ENCODE results near the gene TLE2. TPM values are rescaled to one million over a fixed set of nuclear protein-coding genes. Genes with fewer than 3 reads are reported as not detected.

Gene TLE2
- polyA plus RNA-seq, 1 donor (not counting 4 experiments of a cell fraction or from before 2014, with no cell fraction given): 0.88 TPM

GRCh38 chr19:2994588-2995131, 34.4 kb downstream of the TLE2 start:
- Histone ChIP-seq H3K27ac (ENCODE audit: control insufficient read depth, insufficient read depth, low read length) (no peak overlapping the region), H3K79me2 (ENCODE audit: control insufficient read depth, insufficient read depth, low read length) (no peaks in the 10 kb centered on the region), H2AFZ (ENCODE audit: control insufficient read depth, low read length) (no peak overlapping the region), H3K4me2 (ENCODE audit: control insufficient read depth, extremely low read depth, insufficient read depth, low read depth, low read length) (no peak overlapping the region), H3K9ac (ENCODE audit: control insufficient read depth, extremely low read depth, insufficient read depth, low read length) (no peak overlapping the region), H3K36me3 (ENCODE audit: control insufficient read depth in 2 of 2, extremely low read depth in 1 of 2, insufficient read depth in 2 of 2, low read length in 2 of 2) (no peaks in the 10 kb centered on the region), H3K9me3 (ENCODE audit: control insufficient read depth, low read depth, low read length) (no peaks in the 10 kb centered on the region), H3K9me1 (ENCODE audit: control insufficient read depth, extremely low read depth, insufficient read depth, low read length) (no peaks in the 10 kb centered on the region), H3K4me1 (ENCODE audit: control insufficient read depth, extremely low read depth, insufficient read depth, low read length) (no peaks in the 10 kb centered on the region), H3K27me3 (ENCODE audit: control insufficient read depth, extremely low read depth, insufficient read depth, low read length) (no peaks in the 10 kb centered on the region), H4K20me1 (ENCODE audit: control insufficient read depth, extremely low read depth, insufficient read depth, low read length) (no peaks in the 10 kb centered on the region), H3K4me3 (ENCODE audit: control insufficient read depth in 2 of 3, extremely low read depth in 1 of 3, insufficient read depth in 2 of 3, low read depth in 1 of 3, low read length in 3 of 3) (no peak overlapping the region)
- TF ChIP-seq EZH2 (IDR thresholded peaks at IDR 0.05; ENCODE audit: low read length): no peak
- no peak for TF ChIP-seq CTCF (optimal IDR thresholded peaks at IDR 0.05 in 1 of 3, IDR thresholded peaks at IDR 0.05 in 1 of 3, conservative IDR thresholded peaks at IDR 0.05 in 1 of 3; ENCODE audit: extremely low read depth in 1 of 3, insufficient read depth in 2 of 3, low read length in 3 of 3)
- dilution Hi-C loops (cut with MboI; ENCODE audit: extremely low pct_ligation_motif_present, low sequenced_read_pairs): no loop called here
- FAIRE-seq (no peak), DNase-seq (ENCODE audit: low read depth, low spot score) (no peak)

GRCh38 chr19:2993579-2993978, 35.5 kb downstream of the TLE2 start:
- H3K4me2 ChIP-seq (ENCODE audit: control insufficient read depth, extremely low read depth, insufficient read depth, low read depth, low read length): no peak overlapping the region
- no peak overlapping the region for H3K4me3 ChIP-seq (ENCODE audit: control insufficient read depth in 2 of 3, extremely low read depth in 1 of 3, insufficient read depth in 2 of 3, low read depth in 1 of 3, low read length in 3 of 3)
- H3K9ac ChIP-seq (ENCODE audit: control insufficient read depth, extremely low read depth, insufficient read depth, low read length): no peak overlapping the region
- H3K36me3 ChIP-seq (ENCODE audit: control insufficient read depth in 2 of 2, extremely low read depth in 1 of 2, insufficient read depth in 2 of 2, low read length in 2 of 2): no peaks in the 10 kb centered on the region
- no peak overlapping the region for H2AFZ ChIP-seq (ENCODE audit: control insufficient read depth, low read length)
- H3K27me3 ChIP-seq (ENCODE audit: control insufficient read depth, extremely low read depth, insufficient read depth, low read length): no peaks in the 10 kb centered on the region
- H3K4me1 ChIP-seq (ENCODE audit: control insufficient read depth, extremely low read depth, insufficient read depth, low read length): no peaks in the 10 kb centered on the region
- DNase-seq (ENCODE audit: low read depth, low spot score) (no peak), FAIRE-seq (no peak)
- no peaks in the 10 kb centered on the region for H4K20me1 ChIP-seq (ENCODE audit: control insufficient read depth, extremely low read depth, insufficient read depth, low read length)
- no peaks in the 10 kb centered on the region for H3K9me3 ChIP-seq (ENCODE audit: control insufficient read depth, low read depth, low read length)
- dilution Hi-C loops (cut with MboI; ENCODE audit: extremely low pct_ligation_motif_present, low sequenced_read_pairs): no loop called here
- no peak for TF ChIP-seq EZH2 (IDR thresholded peaks at IDR 0.05; ENCODE audit: low read length)
- no peak for TF ChIP-seq CTCF (optimal IDR thresholded peaks at IDR 0.05 in 1 of 3, IDR thresholded peaks at IDR 0.05 in 1 of 3, conservative IDR thresholded peaks at IDR 0.05 in 1 of 3; ENCODE audit: extremely low read depth in 1 of 3, insufficient read depth in 2 of 3, low read length in 3 of 3)
- H3K79me2 ChIP-seq (ENCODE audit: control insufficient read depth, insufficient read depth, low read length): no peaks in the 10 kb centered on the region
- no peaks in the 10 kb centered on the region for H3K9me1 ChIP-seq (ENCODE audit: control insufficient read depth, extremely low read depth, insufficient read depth, low read length)
- no peak overlapping the region for H3K27ac ChIP-seq (ENCODE audit: control insufficient read depth, insufficient read depth, low read length)

All from keratinocyte (primary cell).